HEK293 (cell line): ENCODE results near the gene NFKBIE.
A peak's percentile ranks its signal among the peaks of the same experiment; 100 is the strongest.

Experiments
- GLIS2 ChIP-seq: fragments of 450-650 bp; formaldehyde crosslinking; IDR thresholded peaks from 2 replicates; pipeline ENCODE4 v1.5.1; 2016; ENCODE audit warnings: missing biosample characterization, missing genetic modification characterization
- KLF9 ChIP-seq: fragments of 450-650 bp; formaldehyde crosslinking; IDR thresholded peaks from 2 replicates; pipeline ENCODE4 v1.5.1; 2016; ENCODE audit warnings: missing biosample characterization, missing genetic modification characterization, low read depth
- ZBTB48 ChIP-seq: fragments of 450-650 bp; formaldehyde crosslinking; IDR thresholded peaks from 2 replicates; pipeline ENCODE4 v1.5.1; 2016; ENCODE audit warnings: missing biosample characterization, missing genetic modification characterization
- ZEB2 ChIP-seq: fragments of 450-650 bp; formaldehyde crosslinking; IDR thresholded peaks from 2 replicates; pipeline ENCODE4 v1.5.1; 2016; ENCODE audit warnings: missing biosample characterization, missing genetic modification characterization
- ZNF121 ChIP-seq: fragments of 450-650 bp; formaldehyde crosslinking; IDR thresholded peaks from 2 replicates; pipeline ENCODE4 v1.5.1; 2016; ENCODE audit warnings: missing biosample characterization, missing genetic modification characterization
- ZNF184 ChIP-seq: fragments of 450-650 bp; IDR thresholded peaks from 2 replicates; pipeline ENCODE4 v1.5.1; 2018; ENCODE audit warnings: missing biosample characterization, mild to moderate bottlenecking, missing genetic modification characterization
- ZNF23 ChIP-seq: fragments of 450-650 bp; formaldehyde crosslinking; IDR thresholded peaks from 2 replicates; pipeline ENCODE4 v1.5.1; 2016; ENCODE audit warnings: missing biosample characterization, missing genetic modification characterization, borderline replicate concordance
- ZNF596 ChIP-seq: fragments of 450-650 bp; IDR thresholded peaks from 2 replicates; pipeline ENCODE4 v1.5.0; 2018; ENCODE audit warnings: missing biosample characterization, mild to moderate bottlenecking, missing genetic modification characterization, moderate library complexity
- ZNF660 ChIP-seq: fragments of 450-650 bp; IDR thresholded peaks from 2 replicates; pipeline ENCODE4 v1.5.1; 2018; ENCODE audit warnings: missing biosample characterization, mild to moderate bottlenecking, missing genetic modification characterization
- TF ChIP-seq, protein P1 (sequence below): fragments of 450-650 bp; formaldehyde crosslinking; IDR thresholded peaks from 2 replicates; pipeline ENCODE4 v1.5.1; 2016; ENCODE audit warnings: missing biosample characterization, missing genetic modification characterization
- TF ChIP-seq, protein P2 (sequence below): fragments of 450-650 bp; formaldehyde crosslinking; optimal IDR thresholded peaks from 2 replicates; pipeline ENCODE3; 2016; ENCODE audit warnings: missing biosample characterization, mild to moderate bottlenecking, missing genetic modification characterization
- TF ChIP-seq, protein P3 (sequence below): fragments of 450-650 bp; formaldehyde crosslinking; IDR thresholded peaks from 2 replicates; pipeline ENCODE4 v1.5.0; 2017; ENCODE audit warnings: missing biosample characterization, missing genetic modification characterization, borderline replicate concordance
- TF ChIP-seq, protein P4 (sequence below): fragments of 450-650 bp; formaldehyde crosslinking; IDR thresholded peaks from 2 replicates; pipeline ENCODE4 v1.5.1; 2016; ENCODE audit warnings: missing biosample characterization, missing genetic modification characterization
- TF ChIP-seq, protein P5 (sequence below): fragments of 450-650 bp; formaldehyde crosslinking; IDR thresholded peaks from 2 replicates; pipeline ENCODE4 v1.5.1; 2016; ENCODE audit warnings: missing biosample characterization, missing genetic modification characterization, borderline replicate concordance
- TF ChIP-seq, protein P6 (sequence below): fragments of 450-650 bp; formaldehyde crosslinking; IDR thresholded peaks from 2 replicates; pipeline ENCODE4 v1.5.1; 2017; ENCODE audit warnings: missing biosample characterization, mild to moderate bottlenecking, missing genetic modification characterization, moderate library complexity
- TF ChIP-seq, protein P7 (sequence below): fragments of 450-650 bp; formaldehyde crosslinking; IDR thresholded peaks from 2 replicates; pipeline ENCODE4 v1.5.1; 2016; ENCODE audit warnings: missing biosample characterization, missing genetic modification characterization, borderline replicate concordance

Gene NFKBIE

DNA sequence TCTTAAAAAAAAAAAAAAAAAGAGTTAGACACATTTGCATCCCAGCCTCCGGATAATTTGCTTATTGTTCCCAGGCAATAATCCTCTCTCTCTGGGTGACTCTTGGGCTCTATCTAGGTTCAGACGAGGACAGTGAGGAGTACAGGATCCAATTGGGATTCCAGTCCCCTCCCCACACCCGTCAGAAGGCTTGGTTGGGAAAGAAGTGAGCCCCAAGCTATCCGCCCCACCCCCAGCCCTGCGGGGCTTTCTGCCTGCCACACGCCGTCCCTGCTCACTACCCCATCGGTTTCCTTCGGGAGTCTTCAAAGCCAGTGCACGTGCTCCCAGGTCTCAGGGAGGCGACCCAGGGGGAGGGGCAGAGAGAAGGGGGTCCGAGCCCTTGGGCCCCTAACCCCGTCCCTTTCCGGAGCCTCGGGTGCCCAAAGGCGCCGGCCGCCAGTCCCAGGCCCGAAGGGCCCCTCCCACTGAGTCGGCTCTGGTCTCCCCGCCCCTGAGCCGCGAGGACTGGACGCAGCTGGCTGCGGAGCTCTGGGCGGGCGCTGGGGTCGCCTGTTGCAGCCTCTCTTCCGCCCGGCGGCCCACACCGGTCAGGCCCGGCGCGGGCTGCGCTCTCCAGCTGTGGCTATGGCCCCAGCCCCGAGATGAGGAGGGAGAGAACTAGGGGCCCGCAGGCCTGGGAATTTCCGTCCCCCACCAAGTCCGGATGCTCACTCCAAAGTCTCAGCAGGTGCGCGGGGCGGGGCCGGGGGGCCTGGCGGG, 46.1 kb downstream of the NFKBIE start (continued):
- TF ChIP-seq KLF9 (tag by site-specific recombination), result peak; percentile 33; the same call in 1 of the 2 replicates
- no peak for TF ChIP-seq ZNF23
- TF ChIP-seq, protein P1, sequence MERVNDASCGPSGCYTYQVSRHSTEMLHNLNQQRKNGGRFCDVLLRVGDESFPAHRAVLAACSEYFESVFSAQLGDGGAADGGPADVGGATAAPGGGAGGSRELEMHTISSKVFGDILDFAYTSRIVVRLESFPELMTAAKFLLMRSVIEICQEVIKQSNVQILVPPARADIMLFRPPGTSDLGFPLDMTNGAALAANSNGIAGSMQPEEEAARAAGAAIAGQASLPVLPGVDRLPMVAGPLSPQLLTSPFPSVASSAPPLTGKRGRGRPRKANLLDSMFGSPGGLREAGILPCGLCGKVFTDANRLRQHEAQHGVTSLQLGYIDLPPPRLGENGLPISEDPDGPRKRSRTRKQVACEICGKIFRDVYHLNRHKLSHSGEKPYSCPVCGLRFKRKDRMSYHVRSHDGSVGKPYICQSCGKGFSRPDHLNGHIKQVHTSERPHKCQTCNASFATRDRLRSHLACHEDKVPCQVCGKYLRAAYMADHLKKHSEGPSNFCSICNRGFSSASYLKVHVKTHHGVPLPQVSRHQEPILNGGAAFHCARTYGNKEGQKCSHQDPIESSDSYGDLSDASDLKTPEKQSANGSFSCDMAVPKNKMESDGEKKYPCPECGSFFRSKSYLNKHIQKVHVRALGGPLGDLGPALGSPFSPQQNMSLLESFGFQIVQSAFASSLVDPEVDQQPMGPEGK, result peak; percentile 42
- TF ChIP-seq, protein P2, sequence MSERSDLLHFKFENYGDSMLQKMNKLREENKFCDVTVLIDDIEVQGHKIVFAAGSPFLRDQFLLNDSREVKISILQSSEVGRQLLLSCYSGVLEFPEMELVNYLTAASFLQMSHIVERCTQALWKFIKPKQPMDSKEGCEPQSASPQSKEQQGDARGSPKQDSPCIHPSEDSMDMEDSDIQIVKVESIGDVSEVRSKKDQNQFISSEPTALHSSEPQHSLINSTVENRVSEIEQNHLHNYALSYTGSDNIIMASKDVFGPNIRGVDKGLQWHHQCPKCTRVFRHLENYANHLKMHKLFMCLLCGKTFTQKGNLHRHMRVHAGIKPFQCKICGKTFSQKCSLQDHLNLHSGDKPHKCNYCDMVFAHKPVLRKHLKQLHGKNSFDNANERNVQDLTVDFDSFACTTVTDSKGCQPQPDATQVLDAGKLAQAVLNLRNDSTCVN (tag by site-specific recombination), result peak; percentile 18
- peak; percentile 67 for TF ChIP-seq GLIS2 (tag by site-specific recombination)
- TF ChIP-seq ZBTB48 (tag by site-specific recombination), result peak; percentile 27; the same call in 1 of the 2 replicates
- TF ChIP-seq ZNF121 (tag by site-specific recombination), result no peak
- no peak for TF ChIP-seq ZEB2 (tag by site-specific recombination)
- TF ChIP-seq ZNF596 (tag by site-specific recombination), result no peak
- TF ChIP-seq, protein P3, sequence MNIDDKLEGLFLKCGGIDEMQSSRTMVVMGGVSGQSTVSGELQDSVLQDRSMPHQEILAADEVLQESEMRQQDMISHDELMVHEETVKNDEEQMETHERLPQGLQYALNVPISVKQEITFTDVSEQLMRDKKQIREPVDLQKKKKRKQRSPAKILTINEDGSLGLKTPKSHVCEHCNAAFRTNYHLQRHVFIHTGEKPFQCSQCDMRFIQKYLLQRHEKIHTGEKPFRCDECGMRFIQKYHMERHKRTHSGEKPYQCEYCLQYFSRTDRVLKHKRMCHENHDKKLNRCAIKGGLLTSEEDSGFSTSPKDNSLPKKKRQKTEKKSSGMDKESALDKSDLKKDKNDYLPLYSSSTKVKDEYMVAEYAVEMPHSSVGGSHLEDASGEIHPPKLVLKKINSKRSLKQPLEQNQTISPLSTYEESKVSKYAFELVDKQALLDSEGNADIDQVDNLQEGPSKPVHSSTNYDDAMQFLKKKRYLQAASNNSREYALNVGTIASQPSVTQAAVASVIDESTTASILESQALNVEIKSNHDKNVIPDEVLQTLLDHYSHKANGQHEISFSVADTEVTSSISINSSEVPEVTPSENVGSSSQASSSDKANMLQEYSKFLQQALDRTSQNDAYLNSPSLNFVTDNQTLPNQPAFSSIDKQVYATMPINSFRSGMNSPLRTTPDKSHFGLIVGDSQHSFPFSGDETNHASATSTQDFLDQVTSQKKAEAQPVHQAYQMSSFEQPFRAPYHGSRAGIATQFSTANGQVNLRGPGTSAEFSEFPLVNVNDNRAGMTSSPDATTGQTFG (tag by site-specific recombination), result no peak
- no peak for TF ChIP-seq ZNF660
- no peak for TF ChIP-seq ZNF184
- TF ChIP-seq, protein P4, sequence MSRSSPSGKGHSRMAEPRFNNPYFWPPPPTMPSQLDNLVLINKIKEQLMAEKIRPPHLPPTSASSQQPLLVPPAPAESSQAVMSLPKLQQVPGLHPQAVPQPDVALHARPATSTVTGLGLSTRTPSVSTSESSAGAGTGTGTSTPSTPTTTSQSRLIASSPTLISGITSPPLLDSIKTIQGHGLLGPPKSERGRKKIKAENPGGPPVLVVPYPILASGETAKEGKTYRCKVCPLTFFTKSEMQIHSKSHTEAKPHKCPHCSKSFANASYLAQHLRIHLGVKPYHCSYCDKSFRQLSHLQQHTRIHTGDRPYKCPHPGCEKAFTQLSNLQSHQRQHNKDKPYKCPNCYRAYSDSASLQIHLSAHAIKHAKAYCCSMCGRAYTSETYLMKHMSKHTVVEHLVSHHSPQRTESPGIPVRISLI (tag by site-specific recombination), result 0 out of 2 replicates have a peak, but pooled peaks have one; percentile 28
- TF ChIP-seq, protein P5, sequence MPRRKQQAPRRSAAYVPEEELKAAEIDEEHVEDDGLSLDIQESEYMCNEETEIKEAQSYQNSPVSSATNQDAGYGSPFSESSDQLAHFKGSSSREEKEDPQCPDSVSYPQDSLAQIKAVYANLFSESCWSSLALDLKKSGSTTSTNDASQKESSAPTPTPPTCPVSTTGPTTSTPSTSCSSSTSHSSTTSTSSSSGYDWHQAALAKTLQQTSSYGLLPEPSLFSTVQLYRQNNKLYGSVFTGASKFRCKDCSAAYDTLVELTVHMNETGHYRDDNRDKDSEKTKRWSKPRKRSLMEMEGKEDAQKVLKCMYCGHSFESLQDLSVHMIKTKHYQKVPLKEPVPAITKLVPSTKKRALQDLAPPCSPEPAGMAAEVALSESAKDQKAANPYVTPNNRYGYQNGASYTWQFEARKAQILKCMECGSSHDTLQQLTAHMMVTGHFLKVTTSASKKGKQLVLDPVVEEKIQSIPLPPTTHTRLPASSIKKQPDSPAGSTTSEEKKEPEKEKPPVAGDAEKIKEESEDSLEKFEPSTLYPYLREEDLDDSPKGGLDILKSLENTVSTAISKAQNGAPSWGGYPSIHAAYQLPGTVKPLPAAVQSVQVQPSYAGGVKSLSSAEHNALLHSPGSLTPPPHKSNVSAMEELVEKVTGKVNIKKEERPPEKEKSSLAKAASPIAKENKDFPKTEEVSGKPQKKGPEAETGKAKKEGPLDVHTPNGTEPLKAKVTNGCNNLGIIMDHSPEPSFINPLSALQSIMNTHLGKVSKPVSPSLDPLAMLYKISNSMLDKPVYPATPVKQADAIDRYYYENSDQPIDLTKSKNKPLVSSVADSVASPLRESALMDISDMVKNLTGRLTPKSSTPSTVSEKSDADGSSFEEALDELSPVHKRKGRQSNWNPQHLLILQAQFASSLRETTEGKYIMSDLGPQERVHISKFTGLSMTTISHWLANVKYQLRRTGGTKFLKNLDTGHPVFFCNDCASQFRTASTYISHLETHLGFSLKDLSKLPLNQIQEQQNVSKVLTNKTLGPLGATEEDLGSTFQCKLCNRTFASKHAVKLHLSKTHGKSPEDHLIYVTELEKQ (tag by site-specific recombination), result no peak
- TF ChIP-seq, protein P6, sequence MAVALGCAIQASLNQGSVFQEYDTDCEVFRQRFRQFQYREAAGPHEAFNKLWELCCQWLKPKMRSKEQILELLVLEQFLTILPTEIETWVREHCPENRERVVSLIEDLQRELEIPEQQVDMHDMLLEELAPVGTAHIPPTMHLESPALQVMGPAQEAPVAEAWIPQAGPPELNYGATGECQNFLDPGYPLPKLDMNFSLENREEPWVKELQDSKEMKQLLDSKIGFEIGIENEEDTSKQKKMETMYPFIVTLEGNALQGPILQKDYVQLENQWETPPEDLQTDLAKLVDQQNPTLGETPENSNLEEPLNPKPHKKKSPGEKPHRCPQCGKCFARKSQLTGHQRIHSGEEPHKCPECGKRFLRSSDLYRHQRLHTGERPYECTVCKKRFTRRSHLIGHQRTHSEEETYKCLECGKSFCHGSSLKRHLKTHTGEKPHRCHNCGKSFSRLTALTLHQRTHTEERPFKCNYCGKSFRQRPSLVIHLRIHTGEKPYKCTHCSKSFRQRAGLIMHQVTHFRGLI, result peak; percentile 70
- TF ChIP-seq, protein P7, sequence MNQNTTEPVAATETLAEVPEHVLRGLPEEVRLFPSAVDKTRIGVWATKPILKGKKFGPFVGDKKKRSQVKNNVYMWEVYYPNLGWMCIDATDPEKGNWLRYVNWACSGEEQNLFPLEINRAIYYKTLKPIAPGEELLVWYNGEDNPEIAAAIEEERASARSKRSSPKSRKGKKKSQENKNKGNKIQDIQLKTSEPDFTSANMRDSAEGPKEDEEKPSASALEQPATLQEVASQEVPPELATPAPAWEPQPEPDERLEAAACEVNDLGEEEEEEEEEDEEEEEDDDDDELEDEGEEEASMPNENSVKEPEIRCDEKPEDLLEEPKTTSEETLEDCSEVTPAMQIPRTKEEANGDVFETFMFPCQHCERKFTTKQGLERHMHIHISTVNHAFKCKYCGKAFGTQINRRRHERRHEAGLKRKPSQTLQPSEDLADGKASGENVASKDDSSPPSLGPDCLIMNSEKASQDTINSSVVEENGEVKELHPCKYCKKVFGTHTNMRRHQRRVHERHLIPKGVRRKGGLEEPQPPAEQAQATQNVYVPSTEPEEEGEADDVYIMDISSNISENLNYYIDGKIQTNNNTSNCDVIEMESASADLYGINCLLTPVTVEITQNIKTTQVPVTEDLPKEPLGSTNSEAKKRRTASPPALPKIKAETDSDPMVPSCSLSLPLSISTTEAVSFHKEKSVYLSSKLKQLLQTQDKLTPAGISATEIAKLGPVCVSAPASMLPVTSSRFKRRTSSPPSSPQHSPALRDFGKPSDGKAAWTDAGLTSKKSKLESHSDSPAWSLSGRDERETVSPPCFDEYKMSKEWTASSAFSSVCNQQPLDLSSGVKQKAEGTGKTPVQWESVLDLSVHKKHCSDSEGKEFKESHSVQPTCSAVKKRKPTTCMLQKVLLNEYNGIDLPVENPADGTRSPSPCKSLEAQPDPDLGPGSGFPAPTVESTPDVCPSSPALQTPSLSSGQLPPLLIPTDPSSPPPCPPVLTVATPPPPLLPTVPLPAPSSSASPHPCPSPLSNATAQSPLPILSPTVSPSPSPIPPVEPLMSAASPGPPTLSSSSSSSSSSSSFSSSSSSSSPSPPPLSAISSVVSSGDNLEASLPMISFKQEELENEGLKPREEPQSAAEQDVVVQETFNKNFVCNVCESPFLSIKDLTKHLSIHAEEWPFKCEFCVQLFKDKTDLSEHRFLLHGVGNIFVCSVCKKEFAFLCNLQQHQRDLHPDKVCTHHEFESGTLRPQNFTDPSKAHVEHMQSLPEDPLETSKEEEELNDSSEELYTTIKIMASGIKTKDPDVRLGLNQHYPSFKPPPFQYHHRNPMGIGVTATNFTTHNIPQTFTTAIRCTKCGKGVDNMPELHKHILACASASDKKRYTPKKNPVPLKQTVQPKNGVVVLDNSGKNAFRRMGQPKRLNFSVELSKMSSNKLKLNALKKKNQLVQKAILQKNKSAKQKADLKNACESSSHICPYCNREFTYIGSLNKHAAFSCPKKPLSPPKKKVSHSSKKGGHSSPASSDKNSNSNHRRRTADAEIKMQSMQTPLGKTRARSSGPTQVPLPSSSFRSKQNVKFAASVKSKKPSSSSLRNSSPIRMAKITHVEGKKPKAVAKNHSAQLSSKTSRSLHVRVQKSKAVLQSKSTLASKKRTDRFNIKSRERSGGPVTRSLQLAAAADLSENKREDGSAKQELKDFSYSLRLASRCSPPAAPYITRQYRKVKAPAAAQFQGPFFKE, result no peak
